Stimulated activated CD8-positive, alpha-beta memory T cell treated with anti-CD3 and anti-CD28 coated beads, Interleukin-4, amount 100 ng/mL, for 4 hours (primary cell): ENCODE data around the gene PXMP2.

Experiments used
- DNase-seq, 2 donors: peaks; one replicate each; pipeline ENCODE4 v3.0.0-alpha.2; 2020; ENCODE audit warnings: low read depth in 2 of 2, low spot score in 1 of 2

Gene PXMP2

GRCh38 chr12:132720606-132721345 lies 33.4 kb downstream of the PXMP2 start:
- no peak for DNase-seq

- DNase-seq: no peak
Observed at GRCh38 chr12:132723015-132723763, 35.8 kb downstream of the PXMP2 start.

GRCh38 chr12:132723764-132724140 lies 36.4 kb downstream of the PXMP2 start:
- DNase-seq: no peak

DNA sequence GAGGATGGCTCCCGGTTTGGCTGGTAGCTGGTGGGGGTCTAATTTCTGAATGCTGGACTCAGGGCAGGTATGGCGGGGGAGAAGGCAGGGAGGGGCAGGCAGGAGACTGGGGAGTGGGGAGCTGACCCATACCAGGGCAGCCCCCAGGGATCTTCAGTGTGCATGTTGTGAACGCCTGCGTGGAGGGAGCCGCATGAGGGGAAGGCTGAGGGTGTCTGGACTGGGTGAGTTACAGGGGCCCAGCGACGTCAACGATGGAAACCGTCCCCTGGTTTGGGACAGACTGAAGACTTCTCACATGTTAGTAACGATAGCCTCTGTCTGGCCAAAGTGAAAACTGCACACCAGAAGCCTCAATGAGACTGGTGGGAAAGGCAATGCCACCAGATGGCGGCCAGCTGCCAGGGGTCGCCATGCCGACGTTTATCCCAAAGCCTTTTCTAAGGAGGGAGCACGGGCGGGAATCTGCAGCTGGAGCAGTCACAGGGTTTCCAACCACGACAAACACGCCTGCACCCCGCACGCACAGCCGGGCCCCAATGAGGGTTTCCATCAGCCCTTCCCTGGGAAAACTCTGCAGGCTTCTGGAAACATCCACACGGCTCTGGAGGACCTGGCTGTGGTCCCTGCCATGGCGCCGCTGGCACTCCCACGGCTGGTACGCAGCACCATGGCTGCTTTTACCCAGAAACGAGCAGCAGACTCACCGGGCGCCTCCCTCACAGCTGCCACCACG lies 37.3 kb downstream of the PXMP2 start:
- DNase-seq: no peak

DNA sequence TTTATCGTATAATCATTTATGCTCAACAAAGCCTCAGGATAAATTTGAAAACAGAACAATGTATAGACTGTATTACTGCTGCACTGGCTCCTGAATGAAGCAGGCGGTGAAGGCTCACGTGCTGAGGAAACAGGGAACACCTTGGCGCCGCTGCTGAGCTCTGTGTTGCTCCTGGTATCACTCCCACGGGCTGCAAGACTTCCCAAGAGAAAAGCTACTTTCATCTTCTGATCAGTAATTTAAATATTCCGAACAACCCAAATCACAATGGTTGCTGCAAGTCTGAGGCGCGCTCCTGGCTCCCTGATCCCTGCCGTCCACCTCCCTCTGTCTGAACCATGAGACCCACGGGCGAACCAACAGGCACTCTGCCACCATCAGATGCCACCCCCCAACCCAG lies 39.0 kb downstream of the PXMP2 start:
- DNase-seq: no peak

GRCh38 chr12:132727091-132727794 lies 39.9 kb downstream of the PXMP2 start:
- no peak for DNase-seq

DNA sequence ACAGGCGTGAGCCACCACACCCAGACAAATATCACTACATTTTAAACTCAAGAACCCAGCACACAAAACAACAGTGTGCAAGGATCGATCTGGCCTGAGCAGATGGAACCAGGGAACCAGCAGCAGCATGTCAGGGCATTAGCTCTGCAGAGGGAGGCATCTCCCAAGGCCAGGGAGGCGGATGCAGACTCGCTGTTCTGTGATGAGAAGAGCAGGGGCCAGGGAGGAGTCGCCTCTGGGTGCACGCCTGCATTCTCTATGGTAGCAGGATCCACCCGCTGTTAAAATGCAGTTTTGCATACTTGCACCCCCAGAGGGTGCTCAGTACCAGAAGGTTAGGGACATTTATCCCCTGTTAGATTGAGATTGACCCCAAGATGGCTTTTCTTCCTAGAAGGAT lies 41.1 kb downstream of the PXMP2 start:
- DNase-seq: no peak

GRCh38 chr12:132729541-132730320 lies 42.3 kb downstream of the PXMP2 start:
- DNase-seq: no peak

GRCh38 chr12:132730353-132730752 lies 43.0 kb downstream of the PXMP2 start:
- DNase-seq: no peak

DNA sequence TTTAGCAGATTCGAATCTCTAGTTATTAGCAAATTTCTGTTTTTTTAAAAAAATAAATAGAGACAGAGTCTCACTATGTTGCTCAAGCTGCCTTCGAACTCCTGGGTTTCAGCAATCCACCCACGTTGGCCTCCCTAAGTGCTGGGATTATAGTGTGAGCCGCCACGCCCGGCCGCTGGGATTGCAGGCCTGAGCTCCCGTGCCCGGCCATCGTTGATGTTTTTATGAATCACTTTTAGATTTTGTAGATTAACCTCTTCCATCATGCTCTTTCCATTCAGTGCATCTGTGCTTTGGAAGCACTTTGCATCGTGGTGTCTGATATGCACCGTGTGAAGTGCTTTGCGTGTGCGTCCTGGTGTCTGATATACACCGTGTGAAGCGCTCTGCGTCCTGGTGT lies 44.2 kb downstream of the PXMP2 start:
- no peak for DNase-seq

DNA sequence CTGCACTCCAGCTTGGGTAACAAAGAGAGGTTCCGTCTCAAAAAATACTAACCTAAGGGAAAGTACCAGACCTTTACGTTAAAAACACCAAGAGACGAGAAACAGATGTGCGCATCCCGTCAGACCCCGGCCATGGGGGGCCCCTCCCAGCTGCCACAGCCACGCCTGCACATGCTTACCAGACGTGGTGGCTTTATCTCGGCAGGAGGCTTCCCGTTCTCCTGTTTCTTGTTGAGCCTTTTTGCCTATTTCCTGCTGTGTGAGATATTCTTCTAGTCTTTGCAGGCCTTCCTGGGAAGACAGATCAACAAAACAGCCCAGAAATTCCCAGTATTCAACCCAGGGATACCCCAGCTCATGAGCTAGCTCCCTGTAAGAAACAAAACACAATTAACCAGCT lies 46.8 kb downstream of the PXMP2 start:
- no peak for DNase-seq

DNA sequence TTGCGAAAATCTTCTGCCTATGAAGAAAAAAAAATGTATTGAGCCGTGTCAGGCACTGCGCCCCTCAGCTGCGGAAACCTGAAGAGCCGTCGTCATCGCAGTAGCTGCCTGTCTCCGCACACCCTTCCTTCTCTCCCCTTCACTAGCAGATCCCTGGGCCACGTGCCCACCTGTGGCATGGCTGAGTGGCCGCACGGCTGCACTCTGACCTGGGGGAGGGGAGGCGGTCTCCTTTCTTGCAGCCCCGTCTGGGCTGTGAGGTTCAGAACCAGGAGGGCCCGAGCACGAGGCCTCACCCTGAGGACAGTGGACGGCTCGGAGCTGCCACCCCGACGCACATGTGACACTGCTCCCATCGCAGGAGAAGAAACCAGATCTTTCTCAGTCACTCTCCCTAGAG lies 48.1 kb downstream of the PXMP2 start:
- no peak for DNase-seq

DNA sequence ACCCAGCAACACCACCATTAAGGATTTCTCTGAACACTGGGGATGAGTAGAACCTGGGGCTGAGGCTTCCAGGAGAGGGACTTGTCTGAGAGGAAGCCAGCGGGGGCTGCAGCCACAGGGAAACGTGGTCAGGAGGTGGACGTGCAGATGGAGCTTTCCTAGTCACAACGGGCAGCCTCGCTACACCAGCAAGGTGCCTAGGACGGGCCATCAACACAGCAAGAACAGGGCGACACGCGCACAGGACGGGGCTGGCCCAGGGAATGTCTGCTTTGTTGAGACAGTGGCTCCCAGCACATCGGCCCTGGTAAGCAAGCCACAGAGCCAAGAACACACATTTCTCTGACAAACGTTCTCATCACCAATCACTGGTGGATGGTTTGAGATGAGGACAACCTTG lies 49.0 kb downstream of the PXMP2 start:
- DNase-seq: no peak

DNA sequence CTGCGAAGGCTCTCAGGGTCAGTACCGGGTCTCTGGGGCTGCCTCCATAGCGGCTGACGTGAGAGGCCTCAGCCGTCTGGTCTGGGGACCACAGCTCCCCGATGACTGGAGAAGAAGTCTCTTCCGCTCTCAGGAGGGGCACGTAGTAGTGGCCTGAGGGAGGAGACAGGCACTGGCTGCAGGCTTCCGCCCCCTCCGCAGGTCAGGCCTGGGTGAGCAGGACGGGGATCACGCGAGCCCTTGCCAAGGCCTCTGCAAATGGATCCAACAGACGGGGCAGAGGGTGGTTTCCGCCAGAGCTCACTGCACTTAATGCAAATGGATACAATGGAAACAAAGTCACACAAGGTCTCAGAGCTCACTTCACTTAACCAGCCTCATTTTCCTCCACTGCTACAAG lies 49.5 kb downstream of the PXMP2 start:
- DNase-seq: no peak

DNA sequence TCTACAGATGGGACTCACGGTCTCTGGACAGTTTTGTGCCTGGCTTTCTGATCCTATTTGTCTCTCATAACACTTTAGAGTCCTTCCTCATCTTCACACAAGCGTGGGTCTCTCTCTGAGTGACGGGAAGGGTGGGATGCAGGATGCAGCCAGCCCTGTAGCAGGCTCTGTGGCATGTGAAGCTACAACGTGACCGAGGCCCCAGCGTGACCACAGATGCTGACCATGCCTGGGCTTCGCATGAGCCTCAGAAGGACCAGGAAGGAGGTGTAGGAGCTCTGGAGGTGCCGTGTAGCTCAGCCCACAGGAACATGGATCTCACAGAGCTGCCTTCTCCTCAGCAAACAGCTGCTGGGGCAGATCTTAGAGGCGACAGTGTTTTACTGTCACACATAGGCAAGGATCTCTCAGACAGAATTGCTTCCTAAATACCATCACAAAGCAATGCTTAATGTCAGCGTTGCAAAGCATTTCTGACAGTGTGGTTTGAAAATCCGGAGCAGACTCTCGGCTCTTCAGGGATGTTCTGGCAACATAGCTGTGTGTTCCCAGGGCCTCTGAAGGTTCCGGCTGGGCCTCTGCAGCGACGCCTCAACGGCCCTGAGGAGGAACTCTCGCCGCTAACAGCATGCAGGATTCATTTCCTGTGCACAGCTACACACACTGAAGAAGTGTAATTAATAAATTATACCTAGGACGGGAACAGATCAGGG lies 52.4 kb downstream of the PXMP2 start:
- DNase-seq: no peak

DNA sequence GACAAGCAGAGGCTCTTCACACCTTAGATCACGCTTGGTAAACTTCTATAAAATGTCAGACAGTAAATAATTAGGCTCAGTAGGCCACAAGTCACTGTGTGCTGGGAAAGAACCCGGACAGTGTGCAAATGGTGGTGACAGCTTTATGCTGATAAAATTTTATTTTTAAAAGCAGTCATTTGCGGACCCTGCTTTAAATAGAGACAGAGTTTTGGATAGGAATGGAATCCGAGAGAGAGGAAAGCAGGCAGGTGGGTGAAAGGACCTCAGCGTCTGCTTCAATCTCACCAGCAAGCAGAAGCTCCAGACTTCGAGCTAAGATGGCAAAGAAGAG lies 52.9 kb downstream of the PXMP2 start:
- no peak for DNase-seq

DNA sequence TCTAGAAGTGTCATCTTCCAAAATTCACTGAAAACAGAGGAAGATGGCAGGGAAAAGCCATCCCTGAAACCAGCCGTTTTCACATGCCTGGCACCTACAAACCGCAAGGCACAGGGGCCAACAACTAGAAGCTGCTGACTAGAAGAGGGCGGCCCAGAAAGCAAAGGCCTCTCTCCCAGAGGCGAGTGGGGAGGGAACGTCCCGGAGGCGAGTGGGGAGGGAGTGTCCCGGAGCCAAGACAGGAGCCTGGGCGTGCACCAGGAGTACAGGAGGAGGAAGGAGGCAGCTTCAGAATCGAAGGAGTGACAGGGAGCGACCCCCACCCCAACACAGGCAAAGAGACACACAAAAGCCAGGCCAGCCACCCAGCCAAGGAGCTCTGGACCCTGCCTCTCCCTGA lies 53.3 kb downstream of the PXMP2 start:
- DNase-seq: no peak

DNA sequence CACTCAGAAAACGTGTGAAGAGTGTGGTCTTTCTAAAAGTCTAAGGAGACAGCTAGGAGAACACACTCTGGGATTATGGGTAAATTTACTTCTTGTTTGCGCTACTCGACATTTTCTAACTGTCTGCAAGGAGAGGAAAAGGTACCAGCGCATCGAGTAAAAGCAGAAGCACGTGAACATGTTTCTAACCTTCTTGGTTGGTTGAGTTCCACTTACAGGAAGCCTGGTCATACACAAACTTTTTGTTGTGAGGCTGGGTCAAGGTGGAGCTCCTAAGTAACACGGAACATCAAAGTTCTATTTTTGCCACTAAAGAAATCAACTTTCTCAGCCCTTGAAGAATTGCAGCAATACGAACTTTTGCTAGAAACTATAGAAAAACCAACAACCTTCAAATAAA lies 54.2 kb downstream of the PXMP2 start:
- DNase-seq: no peak

GRCh38 chr12:132743831-132744230 lies 56.4 kb downstream of the PXMP2 start:
- DNase-seq: no peak

DNA sequence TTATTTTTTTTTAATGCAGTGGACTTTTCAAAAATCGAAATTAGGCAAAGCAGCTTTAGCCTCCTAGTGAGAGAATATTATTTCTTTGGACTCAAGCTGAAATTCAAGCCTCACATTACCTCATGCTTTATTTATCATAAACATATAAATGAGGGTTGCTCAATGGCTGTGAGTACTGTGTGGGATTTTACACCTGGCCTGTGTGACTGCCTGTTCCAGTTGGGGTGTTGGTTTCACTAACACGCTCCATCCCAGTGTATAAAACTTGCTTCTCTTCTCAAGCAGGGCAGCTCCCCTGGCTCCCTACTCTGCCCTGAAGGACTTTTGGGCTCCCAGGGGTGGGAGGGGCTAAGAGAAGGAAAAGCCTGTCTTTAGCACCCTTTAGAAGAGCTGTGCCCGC lies 59.2 kb downstream of the PXMP2 start:
- no peak for DNase-seq
